ENCODE data around the gene UQCRFS1. TPM values are rescaled to one million over a fixed set of nuclear protein-coding genes. Genes with fewer than 3 reads are reported as not detected.

Gene UQCRFS1
- total RNA-seq, 1 donor from 2014 or later = 25.6 TPM

GRCh38 chr19:29185427-29185826 lies 27.5 kb downstream of the UQCRFS1 start:
- no peaks in the 10 kb centered on the region for H3K9me3 Mint-ChIP-seq (ENCODE audit: unreplicated experiment)
- H3K4me3 Mint-ChIP-seq (ENCODE audit: unreplicated experiment) = no peak overlapping the region
- no peak for DNase-seq (ENCODE audit: extremely low spot score, unreplicated experiment)
- no peak for TF ChIP-seq CTCF (IDR thresholded peaks at IDR 0.05)
- H3K36me3 Mint-ChIP-seq (ENCODE audit: unreplicated experiment) = no peaks in the 10 kb centered on the region
- no peaks in the 10 kb centered on the region for H3K4me1 Mint-ChIP-seq (ENCODE audit: unreplicated experiment)
- no peak overlapping the region for H3K27ac Mint-ChIP-seq (ENCODE audit: unreplicated experiment)
- no peaks in the 10 kb centered on the region for H3K27me3 Mint-ChIP-seq (ENCODE audit: unreplicated experiment)

GRCh38 chr19:29176981-29177754 lies 35.8 kb downstream of the UQCRFS1 start:
- Mint-ChIP-seq H3K36me3 (ENCODE audit: unreplicated experiment) (no peaks in the 10 kb centered on the region), H3K27me3 (ENCODE audit: unreplicated experiment) (no peaks in the 10 kb centered on the region), H3K27ac (ENCODE audit: unreplicated experiment) (no peak overlapping the region), H3K9me3 (ENCODE audit: unreplicated experiment) (peaks cover 42% of the 10 kb centered on the region), H3K4me1 (ENCODE audit: unreplicated experiment) (no peaks in the 10 kb centered on the region), H3K4me3 (ENCODE audit: unreplicated experiment) (no peak overlapping the region)
- TF ChIP-seq CTCF (IDR thresholded peaks at IDR 0.05) = no peak
- no peak for DNase-seq (ENCODE audit: extremely low spot score, unreplicated experiment)

- Mint-ChIP-seq H3K27me3 (ENCODE audit: unreplicated experiment) (no peaks in the 10 kb centered on the region), H3K27ac (ENCODE audit: unreplicated experiment) (no peak overlapping the region), H3K4me1 (ENCODE audit: unreplicated experiment) (no peaks in the 10 kb centered on the region), H3K36me3 (ENCODE audit: unreplicated experiment) (no peaks in the 10 kb centered on the region), H3K4me3 (ENCODE audit: unreplicated experiment) (no peak overlapping the region), H3K9me3 (ENCODE audit: unreplicated experiment) (peaks cover 45% of the 10 kb centered on the region)
- TF ChIP-seq CTCF (IDR thresholded peaks at IDR 0.05) = no peak
- DNase-seq (ENCODE audit: extremely low spot score, unreplicated experiment) = no peak
These were observed 39.1 kb downstream of the UQCRFS1 start for GRCh38 chr19:29173896-29174295.

- Mint-ChIP-seq H3K27ac (ENCODE audit: unreplicated experiment) (no peak overlapping the region), H3K27me3 (ENCODE audit: unreplicated experiment) (no peaks in the 10 kb centered on the region), H3K4me3 (ENCODE audit: unreplicated experiment) (no peak overlapping the region), H3K4me1 (ENCODE audit: unreplicated experiment) (no peaks in the 10 kb centered on the region), H3K36me3 (ENCODE audit: unreplicated experiment) (no peaks in the 10 kb centered on the region), H3K9me3 (ENCODE audit: unreplicated experiment) (peaks cover 39% of the 10 kb centered on the region)
- no peak for TF ChIP-seq CTCF (IDR thresholded peaks at IDR 0.05)
- DNase-seq (ENCODE audit: extremely low spot score, unreplicated experiment) = no peak
These were observed 40.6 kb downstream of the UQCRFS1 start for GRCh38 chr19:29172302-29172701.

- H3K27me3 Mint-ChIP-seq (ENCODE audit: unreplicated experiment) = no peaks in the 10 kb centered on the region
- no peak overlapping the region for H3K4me3 Mint-ChIP-seq (ENCODE audit: unreplicated experiment)
These were observed 41.4 kb downstream of the UQCRFS1 start for GRCh38 chr19:29171525-29171924.

More at GRCh38 chr19:29171525-29171924, 41.4 kb downstream of the UQCRFS1 start:
- H3K4me1 Mint-ChIP-seq (ENCODE audit: unreplicated experiment) = no peaks in the 10 kb centered on the region
- no peak overlapping the region for H3K27ac Mint-ChIP-seq (ENCODE audit: unreplicated experiment)
- no peak for TF ChIP-seq CTCF (IDR thresholded peaks at IDR 0.05)
- no peaks in the 10 kb centered on the region for H3K36me3 Mint-ChIP-seq (ENCODE audit: unreplicated experiment)
- H3K9me3 Mint-ChIP-seq (ENCODE audit: unreplicated experiment) = peaks cover 32% of the 10 kb centered on the region
- DNase-seq (ENCODE audit: extremely low spot score, unreplicated experiment) = no peak
